ENCODE measurements around the gene RB1. TPM values are rescaled to one million over a fixed set of nuclear protein-coding genes. Genes with fewer than 3 reads are reported as not detected.
A peak's percentile ranks its signal among the peaks of the same experiment; 100 is the strongest.

Gene RB1
- total RNA-seq, 4 donors from 2014 or later: 23.0 to 62.6 (median 42.4) TPM

DNA sequence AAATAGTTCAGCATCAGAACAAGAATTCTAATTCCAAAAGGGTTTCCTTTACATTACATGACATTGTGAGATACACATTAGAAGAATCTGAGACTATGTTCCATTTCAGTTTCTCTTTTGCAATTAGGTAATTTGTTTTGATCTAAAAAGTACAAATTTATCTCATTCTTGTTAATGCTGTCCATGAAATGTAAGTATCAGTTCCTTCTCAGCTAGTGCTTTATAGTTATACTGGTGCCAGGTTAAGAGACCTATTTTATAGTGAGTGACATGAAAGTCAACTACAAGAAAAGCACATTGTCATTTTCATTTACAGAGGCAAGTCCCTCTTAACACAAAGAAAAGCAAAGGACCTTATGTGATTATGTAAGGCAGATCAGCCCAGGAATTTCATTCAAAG lies 185.4 kb downstream of the RB1 start:
- intact Hi-C loops (cut with DNase I): no loop called here
- no peak for DNase-seq
- H3K9me3 ChIP-seq: no peaks in the 10 kb centered on the region
- H3K27me3 ChIP-seq: no peaks in the 10 kb centered on the region
- peaks cover 3 to 73% (median 3%) of the 10 kb centered on the region in 3 donors for H3K4me1 ChIP-seq
- no peak for TF ChIP-seq POLR2A (IDR thresholded peaks at IDR 0.05)
- TF ChIP-seq, protein P1, sequence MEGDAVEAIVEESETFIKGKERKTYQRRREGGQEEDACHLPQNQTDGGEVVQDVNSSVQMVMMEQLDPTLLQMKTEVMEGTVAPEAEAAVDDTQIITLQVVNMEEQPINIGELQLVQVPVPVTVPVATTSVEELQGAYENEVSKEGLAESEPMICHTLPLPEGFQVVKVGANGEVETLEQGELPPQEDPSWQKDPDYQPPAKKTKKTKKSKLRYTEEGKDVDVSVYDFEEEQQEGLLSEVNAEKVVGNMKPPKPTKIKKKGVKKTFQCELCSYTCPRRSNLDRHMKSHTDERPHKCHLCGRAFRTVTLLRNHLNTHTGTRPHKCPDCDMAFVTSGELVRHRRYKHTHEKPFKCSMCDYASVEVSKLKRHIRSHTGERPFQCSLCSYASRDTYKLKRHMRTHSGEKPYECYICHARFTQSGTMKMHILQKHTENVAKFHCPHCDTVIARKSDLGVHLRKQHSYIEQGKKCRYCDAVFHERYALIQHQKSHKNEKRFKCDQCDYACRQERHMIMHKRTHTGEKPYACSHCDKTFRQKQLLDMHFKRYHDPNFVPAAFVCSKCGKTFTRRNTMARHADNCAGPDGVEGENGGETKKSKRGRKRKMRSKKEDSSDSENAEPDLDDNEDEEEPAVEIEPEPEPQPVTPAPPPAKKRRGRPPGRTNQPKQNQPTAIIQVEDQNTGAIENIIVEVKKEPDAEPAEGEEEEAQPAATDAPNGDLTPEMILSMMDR (IDR thresholded peaks at IDR 0.05): no peak
- no peak overlapping the region for H3K4me3 ChIP-seq
- peaks cover 0 to 16% (median 0%) of the 10 kb centered on the region in 3 donors for H3K36me3 ChIP-seq
- H3K27ac ChIP-seq: peak overlapping the region in 2 of 4 donors; percentile 68 to 69

DNA sequence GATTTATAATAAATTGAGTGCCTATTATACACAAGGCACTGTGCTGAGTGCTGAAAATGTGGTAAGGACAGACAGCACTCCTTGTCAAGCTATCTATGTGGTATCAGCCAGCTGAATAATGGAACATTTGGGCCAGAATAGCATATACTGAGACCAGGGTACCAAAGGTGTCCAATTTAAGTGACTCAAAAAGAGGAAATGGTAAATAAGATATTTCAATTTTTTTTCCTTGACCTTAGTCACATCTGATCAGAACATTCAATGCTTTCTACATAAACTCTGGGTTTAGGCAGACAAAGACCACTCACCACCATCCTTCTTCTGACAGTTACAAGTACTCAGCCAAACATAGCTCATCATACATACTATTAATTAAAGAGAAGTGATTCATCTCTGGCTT lies 186.1 kb downstream of the RB1 start:
- Histone ChIP-seq H3K27ac (peak overlapping the region; percentile 15 to 69 (median 42)), H3K4me3 (no peak overlapping the region), H3K27me3 (no peaks in the 10 kb centered on the region), H3K4me1 (peaks cover 3 to 73% (median 9%) of the 10 kb centered on the region in 3 donors), H3K36me3 (peaks cover 0 to 16% (median 0%) of the 10 kb centered on the region in 3 donors), H3K9me3 (no peaks in the 10 kb centered on the region)
- no peak for TF ChIP-seq POLR2A (IDR thresholded peaks at IDR 0.05)
- TF ChIP-seq, protein P1 (IDR thresholded peaks at IDR 0.05): no peak
- intact Hi-C loops (cut with DNase I): loop anchor here (10.0 kb wide), 1 partner anchor 75 kb away; the partner anchor contains the start of gene LPAR6
- DNase-seq: no peak

DNA sequence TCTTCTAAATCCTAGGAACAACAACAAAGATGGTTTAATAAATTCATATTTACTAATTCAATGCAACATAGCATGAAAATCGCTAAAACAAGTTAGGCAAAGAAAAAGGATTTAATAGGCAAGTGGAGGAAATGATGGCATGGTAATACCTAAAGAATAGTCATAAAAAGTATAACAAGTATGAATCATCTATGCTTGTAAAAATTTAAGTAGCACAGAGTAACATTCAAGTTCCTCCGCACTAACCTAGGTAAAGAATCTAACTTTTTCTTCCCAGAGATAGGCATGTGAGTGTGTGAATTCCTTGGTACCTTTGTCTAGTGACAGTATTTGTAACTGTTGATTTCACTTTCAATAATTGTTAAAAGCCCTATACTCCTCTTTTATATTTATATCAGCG lies 186.7 kb downstream of the RB1 start:
- no peaks in the 10 kb centered on the region for H3K27me3 ChIP-seq
- TF ChIP-seq POLR2A (IDR thresholded peaks at IDR 0.05): no peak
- TF ChIP-seq, protein P1 (IDR thresholded peaks at IDR 0.05): no peak
- peak overlapping the region; percentile 16 to 69 (median 50) for H3K27ac ChIP-seq
- peaks cover 0 to 16% (median 0%) of the 10 kb centered on the region in 3 donors for H3K36me3 ChIP-seq
- peaks cover 3 to 71% (median 9%) of the 10 kb centered on the region in 3 donors for H3K4me1 ChIP-seq
- DNase-seq: no peak
- H3K9me3 ChIP-seq: no peaks in the 10 kb centered on the region
- no peak overlapping the region for H3K4me3 ChIP-seq
- intact Hi-C loops (cut with DNase I): loop anchor here (10.0 kb wide), 1 partner anchor 75 kb away; the partner anchor contains the start of gene LPAR6
- WGBS, 2 donors: 87 to 95% methylated on average over 3 of the region's 3 CpGs

DNA sequence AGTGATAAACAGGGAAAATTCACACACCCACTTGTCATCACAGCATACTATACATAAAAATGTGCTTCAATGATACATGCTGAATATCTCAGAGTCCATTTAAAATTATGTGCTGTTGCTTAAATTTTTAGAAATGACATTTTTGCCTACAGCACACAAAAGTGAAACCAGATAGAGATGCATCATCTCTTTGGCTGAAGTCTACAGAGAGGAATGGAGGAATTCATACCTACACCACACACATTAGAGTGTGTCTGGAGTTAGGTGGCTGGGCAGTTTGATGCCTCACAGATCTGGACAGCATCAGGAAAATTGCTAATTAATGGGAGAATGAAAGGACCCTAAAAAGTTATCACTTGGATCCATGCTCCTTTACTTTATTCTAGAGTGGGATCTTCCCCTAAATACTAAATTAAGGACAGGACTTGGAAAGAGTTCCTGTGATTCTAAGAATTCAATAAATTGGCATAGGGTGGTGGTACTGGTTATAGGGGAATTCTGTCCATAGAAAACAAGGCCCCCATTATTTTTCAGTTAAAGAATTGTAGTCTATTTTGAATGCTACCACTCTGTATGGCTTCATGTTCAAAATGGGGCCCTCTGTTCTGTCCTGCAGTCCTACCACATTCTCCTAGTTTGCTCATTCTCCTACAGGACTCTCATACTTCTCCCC lies 188.0 kb downstream of the RB1 start:
- peaks cover 0 to 64% (median 9%) of the 10 kb centered on the region in 3 donors for H3K4me1 ChIP-seq
- TF ChIP-seq, protein P1 (IDR thresholded peaks at IDR 0.05): no peak
- no peak for TF ChIP-seq POLR2A (IDR thresholded peaks at IDR 0.05)
- intact Hi-C loops (cut with DNase I): loop anchor here (10.0 kb wide), 1 partner anchor 77 kb away; the partner anchor contains the start of gene LPAR6
- no peaks in the 10 kb centered on the region for H3K27me3 ChIP-seq
- DNase-seq: no peak
- H3K4me3 ChIP-seq: peak overlapping the region in 2 of 4 donors; percentile 24 to 37
- peaks cover 0 to 22% (median 0%) of the 10 kb centered on the region in 3 donors for H3K36me3 ChIP-seq
- peak overlapping the region; percentile 50 to 76 (median 69) for H3K27ac ChIP-seq
- no peaks in the 10 kb centered on the region for H3K9me3 ChIP-seq

DNA sequence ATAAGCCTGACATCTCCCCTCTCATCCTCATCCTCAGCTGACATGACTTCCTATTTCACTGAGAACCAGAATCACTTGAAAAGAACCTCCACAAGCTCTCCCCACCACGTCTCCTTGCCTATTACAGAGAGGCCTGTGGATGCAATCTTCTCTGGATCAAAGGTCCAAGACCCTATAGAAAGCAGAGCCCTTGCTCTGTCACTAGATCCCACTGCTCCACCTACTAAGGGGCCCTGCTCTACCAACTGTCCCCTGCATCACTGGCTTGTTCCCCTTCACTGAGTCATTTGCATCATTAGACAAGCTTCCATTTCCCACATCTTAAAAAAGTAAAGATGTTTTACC lies 188.5 kb downstream of the RB1 start:
- Histone ChIP-seq H3K36me3 (peaks cover 0 to 22% (median 0%) of the 10 kb centered on the region in 3 donors), H3K9me3 (no peaks in the 10 kb centered on the region), H3K27me3 (no peaks in the 10 kb centered on the region), H3K27ac (peak overlapping the region; percentile 50 to 76 (median 69)), H3K4me1 (peaks cover 0 to 60% (median 9%) of the 10 kb centered on the region in 3 donors), H3K4me3 (peak overlapping the region in 3 of 4 donors; percentile 21 to 37 (median 24))
- no peak for TF ChIP-seq POLR2A (IDR thresholded peaks at IDR 0.05)
- TF ChIP-seq, protein P1 (IDR thresholded peaks at IDR 0.05): no peak
- 67 to 93% methylated on average over 1 of the region's 1 CpG for WGBS, 2 donors
- DNase-seq: no peak
- intact Hi-C loops (cut with DNase I): loop anchor here (10.0 kb wide), 1 partner anchor 77 kb away; the partner anchor contains the start of gene LPAR6

Measured in esophagus squamous epithelium (tissue), 5 donors.